Large intestine (tissue), 3 donors: ENCODE measurements around the gene GARS1. TPM values are rescaled to one million over a fixed set of nuclear protein-coding genes. Genes with fewer than 3 reads are reported as not detected.

ENCODE experiments used
- DNase-seq, 2 donors: peaks; one replicate each; pipeline versions ENCODE4 v3.0.0 to v3.0.0-alpha.2; 2013
- H3K27ac ChIP-seq: one replicate; pipeline ENCODE4 v1.5.1; 2013; ENCODE audit warnings: low read length
- H3K27me3 ChIP-seq: 2 replicates; pipeline ENCODE4 v1.6.1; 2013; ENCODE audit warnings: low read length; ENCODE audit not compliant: control insufficient read depth, insufficient read depth
- H3K36me3 ChIP-seq: 2 replicates; pipeline ENCODE4 v1.6.1; 2013; ENCODE audit warnings: low read length; ENCODE audit not compliant: control insufficient read depth, insufficient read depth
- H3K4me1 ChIP-seq: one replicate; pipeline ENCODE4 v1.6.1; 2013; ENCODE audit warnings: low read length; ENCODE audit not compliant: control insufficient read depth, insufficient read depth
- H3K4me3 ChIP-seq: one replicate; pipeline ENCODE4 v1.5.1; 2013; ENCODE audit warnings: low read length
- H3K9me3 ChIP-seq: one replicate; pipeline ENCODE4 v1.6.1; 2013; ENCODE audit warnings: mild to moderate bottlenecking, low read depth, low read length, moderate library complexity; ENCODE audit not compliant: control insufficient read depth
- WGBS: methylation state at CpG from one replicate; pipeline ENCODE4 v1.1.5; 2013; ENCODE audit warnings: low lambda C conversion rate; ENCODE audit not compliant: insufficient coverage; 5-methylcytosine and 5-hydroxymethylcytosine counted together
- polyA plus RNA-seq: library from polyadenylated mRNA; unstranded; fragments of 120-200 nt; gene quantifications from one replicate; pipeline ENCODE4 v1.2.1, GENCODE V29; 2013

The GARS1 gene
- polyA plus RNA-seq, 1 donor, result 50.9 TPM

- H3K4me1 ChIP-seq, result no peaks in the 10 kb centered on the region
- no peak overlapping the region for H3K4me3 ChIP-seq
- no peaks in the 10 kb centered on the region for H3K36me3 ChIP-seq
- peaks cover 75% of the 10 kb centered on the region for H3K27me3 ChIP-seq
- no CpG with 5 or more reads among the region's 16 CpGs for WGBS
- DNase-seq, result no peak
- no peak overlapping the region for H3K27ac ChIP-seq
- H3K9me3 ChIP-seq, result no peaks in the 10 kb centered on the region
Observed at GRCh38 chr7:30681331-30681797, 86.7 kb downstream of the GARS1 start.

GRCh38 chr7:30681815-30682211 lies 87.1 kb downstream of the GARS1 start:
- H3K27me3 ChIP-seq, result peaks cover 71% of the 10 kb centered on the region
- no CpG with 5 or more reads among the region's 40 CpGs for WGBS
- peak in 1 of 2 donors; percentile 62 for DNase-seq
- no peaks in the 10 kb centered on the region for H3K36me3 ChIP-seq
- H3K4me1 ChIP-seq, result no peaks in the 10 kb centered on the region
- H3K27ac ChIP-seq, result no peak overlapping the region
- peak overlapping the region; percentile 1 for H3K4me3 ChIP-seq
- H3K9me3 ChIP-seq, result no peaks in the 10 kb centered on the region

- Histone ChIP-seq H3K4me3 (peak within 1 kb of the TSS; percentile 23), H3K27ac (no peak within 1 kb of the TSS), H3K36me3 (no peaks in the 10 kb centered on the region), H3K4me1 (no peaks in the 10 kb centered on the region), H3K9me3 (no peaks in the 10 kb centered on the region), H3K27me3 (peaks cover 69% of the 10 kb centered on the region)
- peak in 1 of 2 donors; percentile 41 for DNase-seq
- WGBS, result no CpG with 5 or more reads among the region's 67 CpGs
Observed at GRCh38 chr7:30682212-30683083, 87.8 kb downstream of the GARS1 start, which contains the start of gene CRHR2. CRHR2 (minus strand) TSS chr7:30682456; CDS start chr7:30682280, 176 bp downstream.

- no peak overlapping the region for H3K27ac ChIP-seq
- no peaks in the 10 kb centered on the region for H3K9me3 ChIP-seq
- DNase-seq, result no peak
- WGBS, result no CpG with 5 or more reads among the region's 5 CpGs
- no peak overlapping the region for H3K4me3 ChIP-seq
- H3K36me3 ChIP-seq, result no peaks in the 10 kb centered on the region
- peaks cover 63% of the 10 kb centered on the region for H3K27me3 ChIP-seq
- H3K4me1 ChIP-seq, result peaks cover 1% of the 10 kb centered on the region
Observed at GRCh38 chr7:30683306-30683705, 88.6 kb downstream of the GARS1 start.

Other genes starting within 250 kb of the GARS1 start
- gene NOD1, start 116.1 kb upstream of the GARS1 start, polyA plus RNA-seq, result 7.5 TPM
- 64.6 TPM for gene GGCT, start 90.0 kb upstream of the GARS1 start, polyA plus RNA-seq
- 0.31 TPM for gene CRHR2, start 87.6 kb downstream of the GARS1 start, polyA plus RNA-seq
- 10.1 TPM for gene INMT, start 157.3 kb downstream of the GARS1 start, polyA plus RNA-seq
- 12.3 TPM for gene MINDY4, start 176.5 kb downstream of the GARS1 start, polyA plus RNA-seq